ENCODE results near the gene YAF2.

DNA sequence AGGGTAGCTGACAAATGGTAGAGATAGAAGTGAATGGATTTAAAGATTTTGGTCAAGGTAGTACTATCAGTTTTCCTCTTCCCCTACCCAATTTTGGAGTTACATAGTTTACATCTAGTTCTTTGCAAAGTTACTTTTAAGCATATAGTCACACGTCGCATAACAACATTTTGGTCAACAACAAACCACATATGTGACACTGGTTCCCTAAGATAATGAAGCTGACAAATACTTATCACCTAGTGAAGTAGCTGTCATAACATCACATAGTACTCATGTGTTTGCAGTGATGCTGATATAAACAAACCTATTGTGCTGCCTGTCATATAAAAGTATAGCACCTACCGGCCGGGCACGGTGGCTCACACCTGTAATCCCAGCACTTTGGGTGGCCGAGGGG is 45.4 kb downstream of the YAF2 start:
- TF ChIP-seq POLR2A (IDR thresholded peaks at IDR 0.05): no peak
- TF ChIP-seq, protein P1, sequence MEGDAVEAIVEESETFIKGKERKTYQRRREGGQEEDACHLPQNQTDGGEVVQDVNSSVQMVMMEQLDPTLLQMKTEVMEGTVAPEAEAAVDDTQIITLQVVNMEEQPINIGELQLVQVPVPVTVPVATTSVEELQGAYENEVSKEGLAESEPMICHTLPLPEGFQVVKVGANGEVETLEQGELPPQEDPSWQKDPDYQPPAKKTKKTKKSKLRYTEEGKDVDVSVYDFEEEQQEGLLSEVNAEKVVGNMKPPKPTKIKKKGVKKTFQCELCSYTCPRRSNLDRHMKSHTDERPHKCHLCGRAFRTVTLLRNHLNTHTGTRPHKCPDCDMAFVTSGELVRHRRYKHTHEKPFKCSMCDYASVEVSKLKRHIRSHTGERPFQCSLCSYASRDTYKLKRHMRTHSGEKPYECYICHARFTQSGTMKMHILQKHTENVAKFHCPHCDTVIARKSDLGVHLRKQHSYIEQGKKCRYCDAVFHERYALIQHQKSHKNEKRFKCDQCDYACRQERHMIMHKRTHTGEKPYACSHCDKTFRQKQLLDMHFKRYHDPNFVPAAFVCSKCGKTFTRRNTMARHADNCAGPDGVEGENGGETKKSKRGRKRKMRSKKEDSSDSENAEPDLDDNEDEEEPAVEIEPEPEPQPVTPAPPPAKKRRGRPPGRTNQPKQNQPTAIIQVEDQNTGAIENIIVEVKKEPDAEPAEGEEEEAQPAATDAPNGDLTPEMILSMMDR (IDR thresholded peaks at IDR 0.05): no peak

Data from right lobe of liver (tissue), 4 donors.